GM12865 (cell line): ENCODE data around the gene PIM1.

Experiments
- DNase-seq: peaks from one replicate; pipeline ENCODE4 v3.0.0; 2010; ENCODE audit warnings: low read depth
- H3K4me3 ChIP-seq: 2 replicates; pipeline ENCODE4 v1.5.1; 2011; ENCODE audit warnings: mild to moderate bottlenecking, low read depth, low read length, control low read depth
- CTCF ChIP-seq: IDR thresholded peaks from 2 replicates; pipeline ENCODE4 v1.5.1; 2011; ENCODE audit warnings: low read length, control low read depth, low read depth, inconsistent platforms; ENCODE audit not compliant: insufficient read depth; ENCODE audit errors: missing control alignments

Gene PIM1

GRCh38 chr6:37134036-37134395 is 35.9 kb upstream of the PIM1 start:
- DNase-seq, result no peak
- no peak overlapping the region for H3K4me3 ChIP-seq
- TF ChIP-seq CTCF, result no peak

GRCh38 chr6:37134396-37135191 is 35.4 kb upstream of the PIM1 start:
- DNase-seq, result no peak
- no peak for TF ChIP-seq CTCF
- no peak overlapping the region for H3K4me3 ChIP-seq

GRCh38 chr6:37135835-37136694 is 33.9 kb upstream of the PIM1 start:
- H3K4me3 ChIP-seq, result no peak overlapping the region
- TF ChIP-seq CTCF, result no peak
- no peak for DNase-seq

GRCh38 chr6:37136821-37137200 is 33.1 kb upstream of the PIM1 start:
- no peak for DNase-seq
- no peak for TF ChIP-seq CTCF
- H3K4me3 ChIP-seq, result peak overlapping the region; percentile 33

DNA sequence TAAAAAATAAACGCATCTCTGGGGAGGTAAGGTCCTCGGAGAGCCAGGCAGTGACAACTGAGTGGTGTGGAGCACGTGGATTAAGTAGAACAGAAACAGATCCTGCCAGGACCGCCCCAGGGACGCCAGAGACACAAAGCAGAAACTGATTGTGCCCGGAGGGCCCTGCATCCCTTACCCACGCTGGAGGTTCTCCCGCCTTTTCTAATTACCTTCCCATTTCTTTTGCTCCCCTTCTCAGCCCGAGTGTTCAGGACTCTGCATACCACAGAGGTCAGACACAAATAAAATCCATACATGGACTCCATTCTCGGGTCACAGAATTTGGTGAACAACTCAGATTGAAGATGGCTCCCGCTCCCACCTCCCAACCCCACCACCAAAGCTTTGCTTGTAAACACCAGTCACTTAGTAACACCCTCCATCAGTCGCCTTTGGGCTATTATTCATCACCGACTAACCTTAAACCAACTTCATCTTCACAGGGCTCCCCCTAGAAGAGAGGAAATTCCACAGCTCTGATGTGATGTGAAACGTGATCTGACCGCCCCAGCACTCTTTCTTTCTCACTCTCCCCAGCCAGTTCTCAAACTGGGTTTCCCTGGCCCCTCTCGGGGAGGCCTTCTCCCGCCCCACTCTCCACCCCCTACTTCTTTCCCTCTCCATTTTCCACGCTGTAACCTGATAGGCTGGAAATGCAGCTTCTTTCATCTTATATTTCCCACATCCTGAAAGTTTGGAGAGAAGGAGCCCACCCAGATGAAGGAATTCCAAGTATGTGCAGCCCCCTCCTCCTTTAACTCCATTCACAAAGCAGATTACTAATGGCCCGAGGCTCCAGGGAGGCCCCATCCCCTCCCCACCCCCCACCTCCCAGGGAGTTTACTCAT is 32.5 kb upstream of the PIM1 start:
- H3K4me3 ChIP-seq, result peak overlapping the region; percentile 33
- no peak for TF ChIP-seq CTCF
- peak; percentile 74 for DNase-seq

GRCh38 chr6:37138856-37139229 is 31.1 kb upstream of the PIM1 start:
- TF ChIP-seq CTCF, result no peak
- DNase-seq, result no peak
- no peak overlapping the region for H3K4me3 ChIP-seq
